Gastrocnemius medialis (tissue), 4 donors: ENCODE results near the gene ZNF574. TPM values are rescaled to one million over a fixed set of nuclear protein-coding genes. Genes with fewer than 3 reads are reported as not detected.
"Not testable (repeated sequence)": the region's sequence is repeated elsewhere in the genome, so short reads cannot be mapped to it uniquely, and the experiment has no call there.

Experiments used
- ATAC-seq, 2 donors: fragments of 150-250 bp; one replicate each; pipeline ENCODE4 v1.9.1; 2016
- DNase-seq, 2 donors: peaks; one replicate each; pipeline ENCODE4 v3.0.0-alpha.2; 2019
- H3K27ac ChIP-seq, 4 donors: fragments of 200-600 bp; sonication (generic); 1 replicate in 1 of 4; 2 replicates in 3 of 4; pipeline ENCODE4 v1.5.1; 2016 to 2018; ENCODE audit warnings: mild to moderate bottlenecking in 2 of 4, moderate library complexity in 1 of 4
- H3K27me3 ChIP-seq, 3 donors: fragments of 200-600 bp; sonication (generic) in 2 of 3; 1 replicate in 1 of 3; 2 replicates in 2 of 3; pipeline versions ENCODE4 v1.5.1 to v1.6.0; 2016 to 2019; ENCODE audit warnings: mild to moderate bottlenecking in 1 of 3, moderate library complexity in 1 of 3
- H3K36me3 ChIP-seq, 2 donors: fragments of 200-600 bp; sonication (generic) in 1 of 2; one replicate each; pipeline ENCODE4 v1.5.1; 2017 to 2018
- H3K4me1 ChIP-seq, 2 donors: fragments of 200-600 bp; sonication (generic) in 1 of 2; one replicate each; pipeline ENCODE4 v1.5.1; 2016 to 2017; ENCODE audit warnings: mild to moderate bottlenecking in 2 of 2
- H3K4me3 ChIP-seq, 4 donors: fragments of 200-600 bp; sonication (generic) in 3 of 4; 1 replicate in 1 of 4; 2 replicates in 3 of 4; pipeline ENCODE4 v1.5.1; 2016 to 2019; ENCODE audit warnings: mild to moderate bottlenecking in 2 of 4
- H3K9me3 ChIP-seq, 3 donors: fragments of 200-600 bp; sonication (generic) in 2 of 3; 1 replicate in 1 of 3; 2 replicates in 2 of 3; pipeline ENCODE4 v1.5.1; 2016 to 2019
- POLR2A ChIP-seq, 2 donors: fragments of 450-650 bp; IDR thresholded peaks; one replicate each; pipeline ENCODE4 v1.6.1; 2017; ENCODE audit warnings: antibody characterized with exemption in 2 of 2, mild to moderate bottlenecking in 2 of 2, moderate library complexity in 2 of 2
- in situ Hi-C, 4 donors: fragments of 200-750 bp; cut with MboI; loops; one replicate each; pipeline versions ENCODE4 v1.15.0 to v1.8.0; 2017; ENCODE audit warnings: low sequenced_read_pairs in 4 of 4
- intact Hi-C: fragments of 100-400 bp; cut with DNase I; formaldehyde crosslinking; loops from one replicate; pipeline ENCODE4 v1.15.1; 2023; ENCODE audit warnings: low total_unique reads
- total RNA-seq, 4 donors: library from RNA; depleted of rRNA; stranded (reverse); fragments of >200 nt; gene quantifications; one replicate each; pipeline versions ENCODE4 v1.1.0 to v1.2.3, GENCODE V29; 2016
- TF ChIP-seq, protein P1 (sequence below), 5 experiments: fragments of 450-650 bp in 3 of 5; fragments of 200-600 bp in 2 of 5; sonication (generic) in 2 of 5; IDR thresholded peaks in 4 of 5; conservative IDR thresholded peaks in 1 of 5; 1 replicate in 4 of 5; 2 replicates in 1 of 5; pipeline ENCODE4 v1.5.1; 2016 to 2019; ENCODE audit warnings: antibody characterized with exemption in 5 of 5, mild to moderate bottlenecking in 3 of 5, moderate library complexity in 3 of 5

The ZNF574 gene
- total RNA-seq, 4 donors from 2014 or later = 10.8 to 15.1 (median 13.8) TPM

DNA sequence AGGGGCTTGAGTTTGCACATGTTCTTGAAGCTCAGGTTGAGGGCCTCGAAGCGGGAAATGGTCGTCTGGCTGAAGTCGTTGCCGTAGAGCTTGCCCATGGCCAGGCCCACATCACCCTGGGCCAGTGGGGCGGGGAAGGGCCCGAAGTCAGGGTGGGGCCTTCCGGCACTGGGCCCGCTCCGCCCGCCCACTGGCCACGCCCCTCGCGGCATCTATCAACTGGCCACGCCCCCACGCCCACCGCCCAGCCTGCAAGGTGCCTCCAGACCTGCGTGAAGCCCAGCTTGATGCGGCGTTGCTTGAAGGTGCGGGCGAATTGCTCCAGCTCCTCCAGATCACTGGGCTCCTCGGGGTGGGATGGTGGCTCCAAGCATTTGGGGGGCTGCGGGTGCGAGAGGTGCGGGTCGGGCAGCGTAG is 19.9 kb downstream of the ZNF574 start:
- Histone ChIP-seq H3K4me3 (no peak overlapping the region), H3K27me3 (peaks cover 10 to 14% (median 11%) of the 10 kb centered on the region in 3 donors), H3K36me3 (no peaks in the 10 kb centered on the region), H3K9me3 (no peaks in the 10 kb centered on the region), H3K27ac (no peak overlapping the region), H3K4me1 (no peaks in the 10 kb centered on the region)
- intact Hi-C loops = no loop called here
- TF ChIP-seq, protein P1, sequence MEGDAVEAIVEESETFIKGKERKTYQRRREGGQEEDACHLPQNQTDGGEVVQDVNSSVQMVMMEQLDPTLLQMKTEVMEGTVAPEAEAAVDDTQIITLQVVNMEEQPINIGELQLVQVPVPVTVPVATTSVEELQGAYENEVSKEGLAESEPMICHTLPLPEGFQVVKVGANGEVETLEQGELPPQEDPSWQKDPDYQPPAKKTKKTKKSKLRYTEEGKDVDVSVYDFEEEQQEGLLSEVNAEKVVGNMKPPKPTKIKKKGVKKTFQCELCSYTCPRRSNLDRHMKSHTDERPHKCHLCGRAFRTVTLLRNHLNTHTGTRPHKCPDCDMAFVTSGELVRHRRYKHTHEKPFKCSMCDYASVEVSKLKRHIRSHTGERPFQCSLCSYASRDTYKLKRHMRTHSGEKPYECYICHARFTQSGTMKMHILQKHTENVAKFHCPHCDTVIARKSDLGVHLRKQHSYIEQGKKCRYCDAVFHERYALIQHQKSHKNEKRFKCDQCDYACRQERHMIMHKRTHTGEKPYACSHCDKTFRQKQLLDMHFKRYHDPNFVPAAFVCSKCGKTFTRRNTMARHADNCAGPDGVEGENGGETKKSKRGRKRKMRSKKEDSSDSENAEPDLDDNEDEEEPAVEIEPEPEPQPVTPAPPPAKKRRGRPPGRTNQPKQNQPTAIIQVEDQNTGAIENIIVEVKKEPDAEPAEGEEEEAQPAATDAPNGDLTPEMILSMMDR (IDR thresholded peaks at IDR 0.05 in 4 of 5, conservative IDR thresholded peaks at IDR 0.05 in 1 of 5) = no peak
- TF ChIP-seq POLR2A (IDR thresholded peaks at IDR 0.05) = no peak
- no peak for ATAC-seq
- DNase-seq = no peak
- in situ Hi-C loops = no loop called here

DNA sequence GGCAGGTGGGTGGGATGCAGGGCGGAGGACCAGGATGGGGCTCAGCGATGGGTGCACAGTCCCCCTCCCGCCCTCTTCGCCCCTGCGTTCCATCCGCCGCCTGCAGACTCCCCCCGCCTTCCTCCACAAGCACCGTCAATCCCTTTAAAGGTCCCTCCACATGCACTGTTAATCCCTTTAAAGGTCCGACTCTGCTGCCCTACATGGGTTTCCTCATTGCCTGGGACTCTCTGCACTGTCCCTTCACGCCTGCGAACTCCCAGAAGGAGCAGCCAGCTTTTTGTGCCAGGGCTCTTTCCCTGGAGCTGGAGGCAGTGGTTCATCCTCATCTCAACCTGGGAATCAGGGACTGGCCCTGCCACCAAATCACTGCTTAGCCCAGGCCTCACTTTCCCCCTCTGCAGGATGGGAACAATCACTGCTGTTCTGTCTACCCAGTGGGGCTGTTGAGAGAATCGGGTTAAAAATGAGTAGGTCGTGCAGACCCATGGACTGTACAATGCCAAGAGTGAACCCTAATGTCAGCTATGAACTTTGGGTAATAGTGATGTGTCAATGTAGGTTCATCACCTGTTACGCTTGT is 20.4 kb downstream of the ZNF574 start:
- H3K4me1 ChIP-seq = no peaks in the 10 kb centered on the region
- peaks cover 10 to 14% (median 11%) of the 10 kb centered on the region in 3 donors for H3K27me3 ChIP-seq
- intact Hi-C loops = no loop called here
- DNase-seq (no peak), ATAC-seq (no peak)
- TF ChIP-seq, protein P1 (IDR thresholded peaks at IDR 0.05 in 4 of 5, conservative IDR thresholded peaks at IDR 0.05 in 1 of 5) = no peak
- TF ChIP-seq POLR2A (IDR thresholded peaks at IDR 0.05) = no peak
- no peak overlapping the region for H3K4me3 ChIP-seq
- no peak overlapping the region for H3K27ac ChIP-seq
- H3K36me3 ChIP-seq = no peaks in the 10 kb centered on the region
- H3K9me3 ChIP-seq = no peaks in the 10 kb centered on the region
- in situ Hi-C loops = no loop called here

DNA sequence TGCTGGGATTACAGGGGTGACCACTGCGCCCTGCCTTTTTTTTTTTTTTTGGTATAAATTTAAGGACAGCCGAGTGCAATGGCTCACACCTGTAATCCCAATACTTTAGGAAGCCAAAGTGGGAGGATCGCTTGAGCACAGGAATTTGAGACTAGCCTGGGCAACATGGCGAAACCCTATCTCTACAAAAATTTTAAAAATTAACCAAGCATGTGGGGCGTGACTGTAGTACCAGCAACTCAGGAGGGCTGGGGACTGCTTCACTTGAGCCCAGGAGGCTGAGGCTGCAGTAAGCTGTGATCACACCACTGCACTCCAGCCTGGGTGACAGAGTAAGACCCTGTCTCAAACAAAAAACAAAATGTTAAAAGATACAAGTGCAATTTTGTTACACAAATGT is 21.5 kb downstream of the ZNF574 start:
- intact Hi-C loops (no loop called here), in situ Hi-C loops (no loop called here)

DNA sequence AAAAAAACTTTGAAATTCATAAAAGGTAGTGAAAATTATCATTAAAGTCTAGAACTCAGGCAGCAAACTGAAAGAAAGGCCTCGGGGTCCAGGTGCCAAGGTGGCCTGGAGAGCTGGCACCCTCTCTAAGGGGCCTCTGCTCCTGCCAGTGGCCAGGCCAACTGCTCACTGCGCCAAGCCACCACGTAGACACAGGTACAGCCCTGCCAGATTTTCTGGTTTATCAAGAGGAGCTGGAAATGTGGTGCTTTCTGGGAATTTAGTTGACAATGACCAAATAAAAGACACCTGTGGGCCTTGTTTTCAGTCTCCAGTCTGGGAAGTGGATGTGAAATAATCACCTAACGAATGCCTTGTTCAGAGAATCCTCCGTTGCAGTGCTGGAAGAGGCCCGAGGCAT is 22.8 kb downstream of the ZNF574 start:
- DNase-seq = no peak
- Histone ChIP-seq H3K9me3 (no peaks in the 10 kb centered on the region), H3K4me1 (no peaks in the 10 kb centered on the region), H3K27me3 (peaks cover 10 to 14% (median 11%) of the 10 kb centered on the region in 3 donors), H3K4me3 (no peak overlapping the region), H3K27ac (no peak overlapping the region), H3K36me3 (no peaks in the 10 kb centered on the region)
- no peak for TF ChIP-seq POLR2A (IDR thresholded peaks at IDR 0.05)
- TF ChIP-seq, protein P1 (IDR thresholded peaks at IDR 0.05 in 4 of 5, conservative IDR thresholded peaks at IDR 0.05 in 1 of 5) = no peak
- in situ Hi-C loops = no loop called here
- intact Hi-C loops = no loop called here
- ATAC-seq = no peak

More for the DNA sequence above, 21.5 kb downstream of the ZNF574 start:
- Histone ChIP-seq H3K9me3 (no peaks in the 10 kb centered on the region), H3K4me1 (no peaks in the 10 kb centered on the region), H3K27ac (no peak overlapping the region), H3K27me3 (peaks cover 10 to 14% (median 11%) of the 10 kb centered on the region in 3 donors), H3K4me3 (no peak overlapping the region), H3K36me3 (no peaks in the 10 kb centered on the region)
- DNase-seq = no peak
- TF ChIP-seq POLR2A (IDR thresholded peaks at IDR 0.05) = no peak
- ATAC-seq = no peak

DNA sequence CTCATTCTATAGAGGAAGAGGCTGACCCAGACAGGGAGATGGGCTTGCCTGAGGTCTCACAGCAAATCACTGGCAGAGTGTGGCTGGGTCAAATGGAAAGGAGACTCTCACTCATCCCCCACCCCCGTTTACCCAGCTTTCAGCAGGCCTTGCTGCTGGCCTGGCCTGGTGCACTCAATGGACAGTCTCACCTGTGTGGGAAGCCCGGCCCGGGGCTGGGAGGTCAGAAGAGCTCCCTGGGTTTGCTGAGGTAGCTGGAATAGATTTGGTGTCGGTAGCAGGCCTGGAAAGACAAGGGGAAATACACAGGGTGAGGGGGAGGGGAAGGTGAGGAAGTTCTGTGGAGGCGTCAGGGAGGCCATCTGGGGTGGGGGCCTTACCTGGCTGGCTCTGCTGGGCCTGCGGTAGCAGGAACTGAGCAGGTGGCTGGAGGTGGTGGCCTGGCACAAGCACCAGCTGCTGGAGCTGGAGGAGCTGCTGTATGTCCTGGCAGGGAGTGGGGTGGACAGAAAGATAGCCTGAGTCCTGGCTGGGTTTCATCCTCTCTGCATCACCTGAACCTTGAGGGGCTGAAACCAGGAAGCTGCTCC is 23.5 kb downstream of the ZNF574 start:
- intact Hi-C loops (no loop called here), in situ Hi-C loops (no loop called here)
- Histone ChIP-seq H3K36me3 (no peaks in the 10 kb centered on the region), H3K4me3 (no peak overlapping the region), H3K4me1 (no peaks in the 10 kb centered on the region), H3K27ac (no peak overlapping the region), H3K9me3 (no peaks in the 10 kb centered on the region), H3K27me3 (peaks cover 10 to 14% (median 11%) of the 10 kb centered on the region in 3 donors)
- ATAC-seq = no peak
- TF ChIP-seq, protein P1 (IDR thresholded peaks at IDR 0.05 in 4 of 5, conservative IDR thresholded peaks at IDR 0.05 in 1 of 5) = no peak
- no peak for TF ChIP-seq POLR2A (IDR thresholded peaks at IDR 0.05)
- DNase-seq = no peak

DNA sequence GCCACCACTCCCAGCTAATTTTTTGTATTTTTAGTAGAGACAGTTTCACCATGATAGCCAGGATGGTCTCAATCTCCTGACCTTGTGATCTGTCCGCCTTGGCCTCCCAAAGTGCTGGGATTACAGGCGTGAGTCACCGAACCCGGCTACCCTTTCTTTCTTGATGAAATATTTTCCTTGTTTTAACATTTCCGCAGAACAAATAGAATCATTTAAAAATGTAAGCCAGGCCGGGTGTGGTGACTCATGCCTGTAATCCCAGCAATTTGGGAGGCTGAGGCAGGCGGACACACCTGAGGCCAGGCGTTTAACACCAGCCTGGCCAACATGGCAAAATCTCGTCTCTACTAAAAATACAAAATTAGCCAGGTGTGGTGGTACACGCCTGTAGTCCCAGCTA is 24.3 kb downstream of the ZNF574 start:
- H3K9me3 ChIP-seq, intact Hi-C loops, H3K36me3 ChIP-seq, ATAC-seq, H3K4me1 ChIP-seq, DNase-seq, H3K27ac ChIP-seq, H3K4me3 ChIP-seq: not testable (repeated sequence)
- in situ Hi-C loops = loop anchor here in 1 of 4 donors (25.0 kb wide), 1 partner anchor 237 kb away; the partner anchor contains the start of gene MEGF8
- peaks cover 10 to 14% (median 11%) of the 10 kb centered on the region in 3 donors for H3K27me3 ChIP-seq
